CD4-positive, alpha-beta memory T cell (primary cell): Measurements from ENCODE around the gene SECISBP2. TPM values are rescaled to one million over a fixed set of nuclear protein-coding genes. Genes with fewer than 3 reads are reported as not detected.
A peak's percentile ranks its signal among the peaks of the same experiment; 100 is the strongest.
"Not testable (repeated sequence)": the region's sequence is repeated elsewhere in the genome, so short reads cannot be mapped to it uniquely, and the experiment has no call there.

Experiments used
- CTCF ChIA-PET: fragments of 350-600 bp; sonication (Branson Sonifier 250); formaldehyde crosslinking; loops from one replicate; lab custom pipeline; 2021; ENCODE audit warnings: inconsistent platforms; ENCODE audit not compliant: partially characterized antibody; lab: Charles Lee
- POLR2A ChIA-PET: fragments of 350-600 bp; sonication (Branson Sonifier 250); formaldehyde crosslinking; loops from one replicate; lab custom pipeline; 2021; ENCODE audit not compliant: partially characterized antibody; lab: Charles Lee
- DNase-seq, 5 donors: peaks; one replicate each; pipeline versions ENCODE4 v3.0.0 to v3.0.0-alpha.2; 2020 to 2022; ENCODE audit warnings: mixed read lengths in 1 of 5
- H3K27ac ChIP-seq: one replicate; pipeline ENCODE4 v1.7.0; 2013; ENCODE audit warnings: low read depth, low read length
- H3K27me3 ChIP-seq: 2 replicates; pipeline ENCODE4 v1.7.0; 2013; ENCODE audit warnings: mild to moderate bottlenecking, low read length, moderate library complexity; ENCODE audit not compliant: insufficient read depth
- H3K36me3 ChIP-seq: 2 replicates; pipeline ENCODE4 v1.7.0; 2013; ENCODE audit warnings: mild to moderate bottlenecking, low read length, moderate library complexity; ENCODE audit not compliant: insufficient read depth
- H3K4me1 ChIP-seq: 2 replicates; pipeline ENCODE4 v1.7.0; 2013; ENCODE audit warnings: mild to moderate bottlenecking, low read length, moderate library complexity; ENCODE audit not compliant: insufficient read depth
- H3K4me3 ChIP-seq, 2 donors: one replicate each; pipeline ENCODE4 v1.7.0; 2013; ENCODE audit warnings: low read length in 2 of 2, mild to moderate bottlenecking in 1 of 2
- H3K9me3 ChIP-seq, 2 donors: one replicate each; pipeline ENCODE4 v1.7.0; 2013; ENCODE audit warnings: low read length in 2 of 2, control low read depth in 1 of 2; ENCODE audit not compliant: control insufficient read depth in 1 of 2
- H3K27ac Mint-ChIP-seq, 7 donors: one replicate each; pipeline ENCODE4 v1.8.0; 2020 to 2021; ENCODE audit warnings: mixed read lengths in 7 of 7, mild to moderate bottlenecking in 6 of 7, inconsistent platforms in 3 of 7, moderate library complexity in 3 of 7
- H3K27me3 Mint-ChIP-seq, 2 donors: one replicate each; pipeline ENCODE4 v1.8.0; 2020 to 2021; ENCODE audit warnings: mixed read lengths in 2 of 2
- H3K36me3 Mint-ChIP-seq, 2 donors: one replicate each; pipeline ENCODE4 v1.8.0; 2020 to 2021; ENCODE audit warnings: mixed read lengths in 2 of 2, inconsistent platforms in 1 of 2, mild to moderate bottlenecking in 1 of 2
- H3K4me1 Mint-ChIP-seq, 4 donors: one replicate each; pipeline ENCODE4 v1.8.0; 2020 to 2021; ENCODE audit warnings: mixed read lengths in 4 of 4, mild to moderate bottlenecking in 1 of 4
- H3K4me3 Mint-ChIP-seq, 8 donors: one replicate each; pipeline ENCODE4 v1.8.0; 2020 to 2021; ENCODE audit warnings: mixed read lengths in 8 of 8, mild to moderate bottlenecking in 7 of 8, moderate library complexity in 6 of 8, inconsistent platforms in 3 of 8
- H3K9me3 Mint-ChIP-seq, 8 donors: one replicate each; pipeline ENCODE4 v1.8.0; 2020 to 2021; ENCODE audit warnings: mixed read lengths in 8 of 8, mild to moderate bottlenecking in 5 of 8, inconsistent platforms in 3 of 8, moderate library complexity in 1 of 8
- intact Hi-C: fragments of 100-400 bp; cut with micrococcal nuclease; formaldehyde crosslinking; loops from one replicate; pipeline ENCODE4 v1.15.1; 2023
- polyA plus RNA-seq, 2 donors: library from polyadenylated mRNA; unstranded; fragments of 300-500 nt; fragmentation: Illumina TruSeq; gene quantifications; one replicate each; pipeline ENCODE4 v1.2.3, GENCODE V29; 2021
- total RNA-seq, 2 experiments: library from RNA; stranded (reverse); gene quantifications; one replicate each; pipeline ENCODE4 v1.2.3, GENCODE V29; 2021

The SECISBP2 gene
- total and polyA plus RNA-seq, 4 experiments from 2014 or later, result 12.5 to 112 (median 59.9) TPM

GRCh38 chr9:89367281-89367680 is 49.0 kb downstream of the SECISBP2 start:
- Mint-ChIP-seq H3K9me3 (peaks cover 0 to 8% (median 0%) of the 10 kb centered on the region in 8 donors), H3K4me1 (peaks cover under 1 to 16% (median 2%) of the 10 kb centered on the region in 4 donors), H3K36me3 (peaks cover 0 to 4% of the 10 kb centered on the region in 2 donors), H3K4me3 (no peak overlapping the region), H3K27me3 (no peaks in the 10 kb centered on the region), H3K27ac (peak overlapping the region in 1 of 7 donors; percentile 29)
- no peak overlapping the region for H3K4me3 ChIP-seq
- DNase-seq, result no peak
- no peak overlapping the region for H3K27ac ChIP-seq
- ChIA-PET POLR2A (no interaction called here), CTCF (interaction anchor here (1.1 to 1.5 kb wide), 2 partner anchors 8 to 182 kb away, joined by 4 to 5 read pairs; no protein-coding TSS in a partner anchor)
- H3K9me3 ChIP-seq, result no peaks in the 10 kb centered on the region
- H3K27me3 ChIP-seq, result no peaks in the 10 kb centered on the region
- peaks cover 8% of the 10 kb centered on the region for H3K4me1 ChIP-seq
- intact Hi-C loops, result no loop called here
- no peaks in the 10 kb centered on the region for H3K36me3 ChIP-seq

- H3K4me1 Mint-ChIP-seq, result peaks cover 1 to 16% (median 6%) of the 10 kb centered on the region in 4 donors
- intact Hi-C loops, result no loop called here
Measured at GRCh38 chr9:89367726-89368437, 49.6 kb downstream of the SECISBP2 start.

GRCh38 chr9:89368550-89368949 is 50.2 kb downstream of the SECISBP2 start:
- intact Hi-C loops, result no loop called here

More at GRCh38 chr9:89367726-89368437, 49.6 kb downstream of the SECISBP2 start:
- Histone ChIP-seq H3K9me3 (no peaks in the 10 kb centered on the region), H3K27me3 (no peaks in the 10 kb centered on the region), H3K4me3 (no peak overlapping the region), H3K27ac (no peak overlapping the region), H3K36me3 (no peaks in the 10 kb centered on the region), H3K4me1 (peaks cover 8% of the 10 kb centered on the region)
- ChIA-PET POLR2A (no interaction called here), CTCF (interaction anchor here (1.1 to 1.5 kb wide), 2 partner anchors 8 to 181 kb away, joined by 4 to 5 read pairs; no protein-coding TSS in a partner anchor)
- no peaks in the 10 kb centered on the region for H3K27me3 Mint-ChIP-seq
- H3K9me3 Mint-ChIP-seq, result peaks cover 0 to 8% (median 0%) of the 10 kb centered on the region in 8 donors
- peaks cover 0 to 2% of the 10 kb centered on the region in 2 donors for H3K36me3 Mint-ChIP-seq
- H3K4me3 Mint-ChIP-seq, result no peak overlapping the region
- H3K27ac Mint-ChIP-seq, result peak overlapping the region in 3 of 7 donors; percentile 65 to 89 (median 78)
- DNase-seq, result no peak

GRCh38 chr9:89368978-89369377 is 50.7 kb downstream of the SECISBP2 start:
- no peak overlapping the region for H3K4me3 Mint-ChIP-seq
- Histone ChIP-seq H3K36me3 (no peaks in the 10 kb centered on the region), H3K9me3 (no peaks in the 10 kb centered on the region), H3K27ac (no peak overlapping the region), H3K27me3 (no peaks in the 10 kb centered on the region), H3K4me3 (no peak overlapping the region), H3K4me1 (peaks cover 8% of the 10 kb centered on the region)
- H3K4me1 Mint-ChIP-seq, result peaks cover 5 to 20% (median 10%) of the 10 kb centered on the region in 4 donors
- intact Hi-C loops, result no loop called here
- ChIA-PET CTCF (no interaction called here), POLR2A (no interaction called here)
- no peaks in the 10 kb centered on the region for H3K36me3 Mint-ChIP-seq
- H3K27me3 Mint-ChIP-seq, result no peaks in the 10 kb centered on the region
- peaks cover 0 to 6% (median 0%) of the 10 kb centered on the region in 8 donors for H3K9me3 Mint-ChIP-seq
- no peak for DNase-seq
- peak overlapping the region in 2 of 7 donors; percentile 17 to 78 for H3K27ac Mint-ChIP-seq

More at GRCh38 chr9:89368550-89368949, 50.2 kb downstream of the SECISBP2 start:
- no peak overlapping the region for H3K4me3 ChIP-seq
- H3K36me3 Mint-ChIP-seq, result no peaks in the 10 kb centered on the region
- H3K4me1 ChIP-seq, result peaks cover 8% of the 10 kb centered on the region
- CTCF ChIA-PET, result no interaction called here
- no peaks in the 10 kb centered on the region for H3K27me3 ChIP-seq
- no peaks in the 10 kb centered on the region for H3K27me3 Mint-ChIP-seq
- no peak overlapping the region for H3K4me3 Mint-ChIP-seq
- peak overlapping the region in 2 of 7 donors; percentile 78 to 89 for H3K27ac Mint-ChIP-seq
- H3K4me1 Mint-ChIP-seq, result peaks cover 5 to 20% (median 8%) of the 10 kb centered on the region in 4 donors
- peaks cover 0 to 8% (median 0%) of the 10 kb centered on the region in 8 donors for H3K9me3 Mint-ChIP-seq
- H3K27ac ChIP-seq, result no peak overlapping the region
- H3K36me3 ChIP-seq, result no peaks in the 10 kb centered on the region
- DNase-seq, result no peak
- POLR2A ChIA-PET, result no interaction called here
- H3K9me3 ChIP-seq, result no peaks in the 10 kb centered on the region

GRCh38 chr9:89370593-89370992 is 52.3 kb downstream of the SECISBP2 start:
- ChIA-PET CTCF (no interaction called here), POLR2A (no interaction called here)
- peaks cover 2 to 3% of the 10 kb centered on the region in 2 donors for H3K36me3 Mint-ChIP-seq
- intact Hi-C loops, result no loop called here
- Histone ChIP-seq H3K9me3 (no peaks in the 10 kb centered on the region), H3K36me3 (no peaks in the 10 kb centered on the region), H3K27ac (no peak overlapping the region), H3K4me1 (peaks cover 21% of the 10 kb centered on the region), H3K4me3 (no peak overlapping the region), H3K27me3 (no peaks in the 10 kb centered on the region)
- H3K9me3 Mint-ChIP-seq, result peaks cover 0 to 4% (median 0%) of the 10 kb centered on the region in 8 donors
- DNase-seq, result no peak
- H3K27ac Mint-ChIP-seq, result no peak overlapping the region
- H3K27me3 Mint-ChIP-seq, result no peaks in the 10 kb centered on the region
- H3K4me1 Mint-ChIP-seq, result peaks cover 10 to 31% (median 20%) of the 10 kb centered on the region in 4 donors
- H3K4me3 Mint-ChIP-seq, result no peak overlapping the region

- H3K36me3 ChIP-seq, H3K9me3 Mint-ChIP-seq, H3K9me3 ChIP-seq, H3K27ac ChIP-seq, CTCF ChIA-PET, H3K4me3 Mint-ChIP-seq, H3K27me3 Mint-ChIP-seq, H3K27ac Mint-ChIP-seq, H3K4me3 ChIP-seq, H3K27me3 ChIP-seq, DNase-seq, intact Hi-C loops: not testable (repeated sequence)
- H3K36me3 Mint-ChIP-seq, result peaks cover 8 to 11% of the 10 kb centered on the region in 2 donors
- POLR2A ChIA-PET, result interaction anchor here (1.2 to 1.8 kb wide), 2 partner anchors 98 to 177 kb away, joined by 3 to 6 read pairs; no protein-coding TSS in a partner anchor
- H3K4me1 ChIP-seq, result peaks cover 28% of the 10 kb centered on the region
- H3K4me1 Mint-ChIP-seq, result peaks cover 16 to 39% (median 27%) of the 10 kb centered on the region in 4 donors
Measured at GRCh38 chr9:89371791-89372190, 53.5 kb downstream of the SECISBP2 start.

- peaks cover 13% of the 10 kb centered on the region for H3K36me3 ChIP-seq
- peak; percentile 50 to 74 (median 59) for DNase-seq
- no peaks in the 10 kb centered on the region for H3K9me3 ChIP-seq
- ChIA-PET CTCF (interaction anchor here (1.5 to 4.5 kb wide), 2 partner anchors 177 to 180 kb away, joined by 3 to 31 read pairs; no protein-coding TSS in a partner anchor), POLR2A (interaction anchor here (1.2 to 1.8 kb wide), 2 partner anchors 98 to 176 kb away, joined by 3 to 6 read pairs; no protein-coding TSS in a partner anchor)
- Mint-ChIP-seq H3K27ac (peak overlapping the region in 6 of 7 donors; percentile 68 to 92 (median 78)), H3K4me3 (peak overlapping the region in 3 of 8 donors; percentile 10 to 26 (median 20)), H3K4me1 (peaks cover 16 to 43% (median 28%) of the 10 kb centered on the region in 4 donors), H3K9me3 (peaks cover 0 to 9% (median 0%) of the 10 kb centered on the region in 8 donors), H3K27me3 (no peaks in the 10 kb centered on the region), H3K36me3 (peaks cover 13 to 17% of the 10 kb centered on the region in 2 donors)
- peaks cover 29% of the 10 kb centered on the region for H3K4me1 ChIP-seq
- intact Hi-C loops, result no loop called here
- no peak overlapping the region for H3K27ac ChIP-seq
- H3K27me3 ChIP-seq, result no peaks in the 10 kb centered on the region
- H3K4me3 ChIP-seq, result no peak overlapping the region
Measured at GRCh38 chr9:89372230-89372816, 54.0 kb downstream of the SECISBP2 start.
